Measurements from ENCODE around the gene SRRM3. TPM values are rescaled to one million over a fixed set of nuclear protein-coding genes. Genes with fewer than 3 reads are reported as not detected.

SRRM3 gene
- total and polyA plus RNA-seq, 9 of the 15 experiments (the other 6 are each of a cell fraction or from before 2014, with no cell fraction given) = 0.04 to 0.91 (median 0.46) TPM; not detected in 2

GRCh38 chr7:76220185-76221057 is 18.7 kb downstream of the SRRM3 start (continued):
- TF ChIP-seq ZNF592 (IDR thresholded peaks at IDR 0.05) (no peak), CBX3 (IDR thresholded peaks at IDR 0.05; ENCODE audit: borderline replicate concordance in 1 of 2, low read length in 2 of 2) (no peak), NFE2 (IDR thresholded peaks at IDR 0.05; ENCODE audit: low read depth) (no peak), HCFC1 (IDR thresholded peaks at IDR 0.05; ENCODE audit: low read depth, low read length) (no peak), ELK1 (CRISPR knock-in tag; IDR thresholded peaks at IDR 0.05) (no peak), NR2F6 (CRISPR knock-in tag; IDR thresholded peaks at IDR 0.05) (no peak), ZFP30 (CRISPR knock-in tag; IDR thresholded peaks at IDR 0.05; ENCODE audit: borderline replicate concordance) (no peak), HDAC1 (IDR thresholded peaks at IDR 0.05) (no peak), FUS (optimal IDR thresholded peaks at IDR 0.05; ENCODE audit: low read depth, low read length) (no peak), ARID1B (IDR thresholded peaks at IDR 0.05) (no peak), ZC3H4 (CRISPR knock-in tag; IDR thresholded peaks at IDR 0.05; ENCODE audit: borderline replicate concordance) (no peak), CBX5 (IDR thresholded peaks at IDR 0.05; ENCODE audit: borderline replicate concordance, low read depth) (no peak), ZNF589 (CRISPR knock-in tag; IDR thresholded peaks at IDR 0.05; ENCODE audit: low read depth) (no peak), SMAD4 (CRISPR knock-in tag; conservative IDR thresholded peaks at IDR 0.05) (no peak), RERE (CRISPR knock-in tag; IDR thresholded peaks at IDR 0.05; ENCODE audit: borderline replicate concordance) (no peak)

Measured in K562 (cell line).